PC-3 (cell line): ENCODE measurements around the gene CMTM2. TPM values are rescaled to one million over a fixed set of nuclear protein-coding genes. Genes with fewer than 3 reads are reported as not detected.

Source experiments
- ATAC-seq: fragments of 200-7000 bp; cut with Tn5 transposase; 2 replicates; pipeline ENCODE4 v1.9.1; 2020; ENCODE audit warnings: mild to moderate bottlenecking, moderate library complexity
- BruUV-seq: library from RNA; stranded (reverse); fragments of 400-500 nt; replicated peaks from 2 replicates; lab custom pipeline; 2021; lab: Mats Ljungman, UMichigan
- CTCF ChIA-PET: fragments of 300-600 bp; sonication (Branson Sonifier 250); formaldehyde crosslinking; loops from one replicate; lab custom pipeline; 2022; ENCODE audit warnings: antibody characterized with exemption; lab: Charles Lee
- POLR2A ChIA-PET: fragments of 300-600 bp; sonication (Branson Sonifier 250); formaldehyde crosslinking; loops from one replicate; lab custom pipeline; 2022; ENCODE audit warnings: antibody characterized with exemption; ENCODE audit not compliant: unreplicated experiment; lab: Charles Lee
- DNase-seq: peaks from one replicate; pipeline ENCODE4 v3.0.0-alpha.2; 2015
- H2AFZ ChIP-seq: fragments of 300-600 bp; sonication (generic); 2 replicates; pipeline ENCODE4 v1.6.0; 2016; ENCODE audit warnings: antibody characterized with exemption, low read length
- H3F3A ChIP-seq: fragments of 300-600 bp; sonication (generic); one replicate; pipeline ENCODE4 v1.6.0; 2017; ENCODE audit warnings: antibody characterized with exemption, low read length, control low read depth, mild to moderate bottlenecking; ENCODE audit not compliant: unreplicated experiment
- H3K27ac ChIP-seq: fragments of 300-600 bp; sonication (generic); 2 replicates; pipeline ENCODE4 v1.5.1; 2016; ENCODE audit warnings: mild to moderate bottlenecking, low read length
- H3K27me3 ChIP-seq: fragments of 300-600 bp; sonication (generic); 2 replicates; pipeline ENCODE4 v1.6.1; 2016; ENCODE audit warnings: low read length, mixed read lengths
- H3K36me3 ChIP-seq: fragments of 300-600 bp; sonication (generic); 2 replicates; pipeline ENCODE4 v1.6.1; 2016; ENCODE audit warnings: low read depth, mixed run types, low read length, mixed read lengths
- H3K4me1 ChIP-seq: fragments of 300-600 bp; sonication (generic); 2 replicates; pipeline ENCODE4 v1.5.1; 2016; ENCODE audit warnings: low read length; ENCODE audit not compliant: insufficient read depth
- H3K4me2 ChIP-seq: fragments of 300-600 bp; sonication (generic); 2 replicates; pipeline ENCODE4 v1.6.0; 2016; ENCODE audit warnings: low read length
- H3K4me3 ChIP-seq: fragments of 300-600 bp; sonication (generic); 2 replicates; pipeline ENCODE4 v1.5.1; 2016; ENCODE audit warnings: mild to moderate bottlenecking, low read length, mixed read lengths
- H3K79me2 ChIP-seq: fragments of 300-600 bp; sonication (generic); 2 replicates; pipeline ENCODE4 v1.6.1; 2017; ENCODE audit warnings: low read length, mixed read lengths
- H3K9ac ChIP-seq: fragments of 300-600 bp; sonication (generic); 2 replicates; pipeline ENCODE4 v1.6.0; 2016; ENCODE audit warnings: mild to moderate bottlenecking, low read length
- H3K9me2 ChIP-seq: fragments of 300-600 bp; sonication (generic); replicated peaks from 2 replicates; pipeline ENCODE4 v1.6.1; 2016; ENCODE audit warnings: mixed run types, low read length, mixed read lengths
- H3K9me3 ChIP-seq: fragments of 300-600 bp; sonication (generic); 2 replicates; pipeline ENCODE4 v1.6.1; 2016; ENCODE audit warnings: low read length, mixed read lengths
- H4K20me1 ChIP-seq: fragments of 300-600 bp; sonication (generic); 2 replicates; pipeline ENCODE4 v1.6.1; 2016; ENCODE audit warnings: low read length, mixed read lengths
- EZH2 ChIP-seq: fragments of 300-600 bp; sonication (generic); IDR thresholded peaks from one replicate; pipeline ENCODE4 v1.6.1; 2017; ENCODE audit warnings: antibody characterized with exemption, mild to moderate bottlenecking, low read length; ENCODE audit not compliant: unreplicated experiment
- EZH2phosphoT487 ChIP-seq: fragments of 300-600 bp; sonication (generic); IDR thresholded peaks from 2 replicates; pipeline ENCODE4 v1.6.1; 2018; ENCODE audit warnings: mild to moderate bottlenecking, antibody characterized with exemption, low read length, borderline replicate concordance
- intact Hi-C: fragments of 100-400 bp; cut with micrococcal nuclease; formaldehyde crosslinking; loops from 2 replicates; pipeline ENCODE4 v1.9.0; 2023
- total RNA-seq: library from RNA; depleted of rRNA; stranded (reverse); fragments of >200 nt; gene quantifications from 2 replicates; pipeline ENCODE4 v1.2.3, GENCODE V29; 2014
- TF ChIP-seq, protein P1 (sequence below): fragments of 300-600 bp; sonication (generic); conservative IDR thresholded peaks from 2 replicates; pipeline ENCODE4 v1.5.1; 2017; ENCODE audit warnings: antibody characterized with exemption, low read depth, mild to moderate bottlenecking, low read length

The CMTM2 gene
- total RNA-seq, 1 experiment from 2014 or later: not detected

DNA sequence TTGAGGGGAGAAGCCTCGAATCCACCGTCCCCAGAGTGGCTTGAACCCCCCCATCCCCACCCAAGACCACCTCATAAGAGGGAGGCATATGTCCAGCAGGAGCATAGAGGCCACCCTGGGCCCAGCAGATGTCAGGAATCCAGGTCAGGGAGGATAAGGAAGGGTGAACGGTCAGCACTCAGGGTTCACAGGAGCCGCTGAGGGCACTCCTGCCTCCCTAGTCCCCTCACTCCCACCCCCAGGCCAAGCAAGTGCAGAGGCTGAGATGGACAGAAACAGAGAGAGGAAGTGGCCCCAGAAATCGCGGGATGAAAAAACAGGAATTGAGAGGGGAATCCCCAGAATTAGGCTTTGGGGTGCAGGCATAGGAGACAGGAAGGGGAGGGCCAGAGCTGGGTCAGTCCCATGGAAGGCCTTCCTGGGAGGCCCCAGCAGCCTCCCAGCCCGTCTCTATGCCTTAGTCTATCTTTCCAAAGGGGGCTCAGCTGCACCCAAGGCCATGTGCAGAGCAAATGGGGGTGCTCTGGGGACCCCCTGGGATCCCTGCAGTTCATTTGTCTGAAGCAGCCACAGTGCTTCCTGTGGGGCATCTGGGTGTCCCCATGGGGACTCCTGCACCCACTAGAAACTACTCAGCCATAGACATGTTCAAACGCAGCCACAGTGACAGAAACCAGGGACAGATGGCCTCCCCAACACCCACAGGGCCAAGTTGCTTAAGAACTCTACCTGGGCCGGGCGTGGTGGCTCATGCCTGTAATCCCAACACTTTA is 26.9 kb downstream of the CMTM2 start:
- TF ChIP-seq EZH2phosphoT487 (no peak), EZH2 (no peak)
- TF ChIP-seq, protein P1, sequence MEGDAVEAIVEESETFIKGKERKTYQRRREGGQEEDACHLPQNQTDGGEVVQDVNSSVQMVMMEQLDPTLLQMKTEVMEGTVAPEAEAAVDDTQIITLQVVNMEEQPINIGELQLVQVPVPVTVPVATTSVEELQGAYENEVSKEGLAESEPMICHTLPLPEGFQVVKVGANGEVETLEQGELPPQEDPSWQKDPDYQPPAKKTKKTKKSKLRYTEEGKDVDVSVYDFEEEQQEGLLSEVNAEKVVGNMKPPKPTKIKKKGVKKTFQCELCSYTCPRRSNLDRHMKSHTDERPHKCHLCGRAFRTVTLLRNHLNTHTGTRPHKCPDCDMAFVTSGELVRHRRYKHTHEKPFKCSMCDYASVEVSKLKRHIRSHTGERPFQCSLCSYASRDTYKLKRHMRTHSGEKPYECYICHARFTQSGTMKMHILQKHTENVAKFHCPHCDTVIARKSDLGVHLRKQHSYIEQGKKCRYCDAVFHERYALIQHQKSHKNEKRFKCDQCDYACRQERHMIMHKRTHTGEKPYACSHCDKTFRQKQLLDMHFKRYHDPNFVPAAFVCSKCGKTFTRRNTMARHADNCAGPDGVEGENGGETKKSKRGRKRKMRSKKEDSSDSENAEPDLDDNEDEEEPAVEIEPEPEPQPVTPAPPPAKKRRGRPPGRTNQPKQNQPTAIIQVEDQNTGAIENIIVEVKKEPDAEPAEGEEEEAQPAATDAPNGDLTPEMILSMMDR: no peak
- Histone ChIP-seq H3K4me1 (peaks cover 6% of the 10 kb centered on the region; the same call in 1 of the 2 replicates), H3K36me3 (no peaks in the 10 kb centered on the region), H2AFZ (no peak overlapping the region), H3F3A (no peaks in the 10 kb centered on the region), H3K27me3 (no peaks in the 10 kb centered on the region), H3K9me2 (no peaks in the 10 kb centered on the region), H3K79me2 (no peaks in the 10 kb centered on the region), H3K4me3 (peak overlapping the region; percentile 72), H4K20me1 (no peaks in the 10 kb centered on the region), H3K27ac (no peak overlapping the region), H3K9me3 (no peaks in the 10 kb centered on the region), H3K4me2 (peak overlapping the region; percentile 79), H3K9ac (no peak overlapping the region)
- ATAC-seq (no peak), DNase-seq (no peak)
- intact Hi-C loops: loop anchor here (2.0 to 10.0 kb wide), 4 partner anchors 43 to 267 kb away; partner anchors contain the start of gene CMTM4
- CTCF ChIA-PET: interaction anchor here (1.1 kb wide), 1 partner anchor 13 kb away, joined by 4 read pairs; no protein-coding TSS in a partner anchor
- no TSS peak for BruUV-seq
- POLR2A ChIA-PET: no interaction called here

DNA sequence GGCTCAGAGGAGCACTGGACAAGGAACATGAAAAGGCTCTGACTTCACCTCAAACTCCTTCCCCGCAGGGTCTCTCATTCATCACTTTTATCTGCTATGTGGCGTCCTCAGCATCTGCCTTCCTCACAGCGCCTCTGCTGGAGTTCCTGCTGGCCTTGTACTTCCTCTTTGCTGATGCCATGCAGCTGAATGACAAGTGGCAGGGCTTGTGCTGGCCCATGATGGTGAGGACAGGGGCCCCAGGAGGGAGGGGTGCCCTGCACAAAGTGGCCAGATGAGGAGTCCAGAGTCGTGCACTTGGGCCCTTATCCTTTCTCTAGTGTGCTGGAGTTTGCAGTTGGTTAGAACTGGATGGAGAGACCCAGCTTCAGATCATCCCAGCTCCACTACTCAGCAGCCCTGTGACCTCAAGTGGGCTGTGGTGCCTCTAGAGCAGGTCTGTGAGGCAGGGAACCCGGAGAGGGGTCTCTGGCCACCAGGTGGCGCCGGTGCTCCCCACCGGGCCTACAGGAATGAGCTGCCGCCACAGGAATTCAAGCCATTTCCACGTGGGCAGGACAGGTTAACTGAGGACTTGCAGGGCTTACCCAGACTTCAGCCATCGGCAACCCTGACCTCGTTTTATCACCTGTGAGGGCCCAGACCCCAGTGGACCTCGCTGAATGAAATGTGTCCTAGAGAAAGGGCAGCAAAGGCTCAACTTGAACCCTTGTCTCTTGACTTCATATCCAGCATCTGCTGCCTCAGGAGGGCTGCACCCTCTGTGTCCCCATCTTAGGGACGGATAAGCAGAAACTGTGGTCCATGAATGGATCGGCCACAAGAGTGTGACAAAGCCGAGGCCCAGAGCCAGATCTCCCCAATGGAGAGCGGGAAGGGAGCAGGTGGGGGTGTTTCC is 29.2 kb downstream of the CMTM2 start:
- peak; percentile 83 for DNase-seq
- ChIA-PET POLR2A (no interaction called here), CTCF (interaction anchor here (0.5 to 1.3 kb wide), 13 partner anchors 8 to 264 kb away, joined by 3 to 13 read pairs (median 4); no protein-coding TSS in a partner anchor)
- Histone ChIP-seq H3K4me3 (no peak overlapping the region), H3K27ac (no peak overlapping the region), H3K36me3 (no peaks in the 10 kb centered on the region), H3K9me3 (no peaks in the 10 kb centered on the region), H3K79me2 (no peaks in the 10 kb centered on the region), H4K20me1 (no peaks in the 10 kb centered on the region), H3K4me1 (peaks cover 6% of the 10 kb centered on the region; the same call in 1 of the 2 replicates), H3K27me3 (no peaks in the 10 kb centered on the region), H3K9me2 (no peaks in the 10 kb centered on the region), H2AFZ (no peak overlapping the region), H3F3A (no peaks in the 10 kb centered on the region), H3K9ac (no peak overlapping the region), H3K4me2 (no peak overlapping the region)
- peak; percentile 78 for ATAC-seq
- TF ChIP-seq EZH2phosphoT487: no peak
- TF ChIP-seq, protein P1: peak; percentile 85
- BruUV-seq: no TSS peak
- intact Hi-C loops: loop anchor here (1.0 to 10.0 kb wide), 2 partner anchors 86 to 260 kb away; partner anchors contain the start of gene CMTM4
